Measurements from ENCODE around the gene SLC66A1. TPM values are rescaled to one million over a fixed set of nuclear protein-coding genes. Genes with fewer than 3 reads are reported as not detected.

Gene SLC66A1
- total and polyA plus RNA-seq, 2 of the 13 experiments (the other 11 are each of a cell fraction or from before 2014, with no cell fraction given): 15.4 to 18.9 TPM

DNA sequence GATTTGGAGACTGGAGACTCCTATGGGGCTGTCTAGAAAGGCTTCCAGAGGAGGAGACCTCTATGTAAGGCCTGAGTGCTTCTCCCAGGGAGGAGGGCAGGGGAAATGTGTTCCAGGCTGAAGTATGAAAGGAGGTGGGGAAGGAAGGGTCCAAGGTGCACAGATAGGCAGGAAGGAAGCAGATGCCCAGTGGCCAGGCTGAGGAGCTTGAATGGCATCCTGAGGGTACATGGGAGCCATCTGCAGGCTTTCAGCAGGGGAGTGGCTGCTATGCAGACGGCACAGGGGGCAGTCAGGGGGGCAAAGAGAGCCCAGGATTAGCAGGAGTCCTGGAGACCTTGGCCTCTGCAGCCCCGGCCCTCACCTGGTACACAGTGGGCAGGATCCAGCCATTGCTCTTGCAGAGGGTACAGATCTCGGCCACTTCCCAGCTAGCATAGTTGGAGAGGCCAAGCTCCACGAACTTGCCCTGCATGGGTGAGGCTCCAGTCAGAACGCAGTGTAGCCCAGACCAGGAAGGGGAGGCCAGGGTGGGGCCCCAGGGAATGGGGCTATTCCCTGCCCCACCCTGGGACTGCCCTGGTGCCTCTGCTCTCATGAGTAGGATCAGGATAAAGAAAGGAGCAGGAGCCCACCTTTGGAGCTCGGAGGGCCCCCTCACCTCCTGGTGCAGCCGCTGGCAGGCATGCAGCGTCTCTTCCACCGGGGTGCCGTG is 4.2 kb upstream of the SLC66A1 start:
- Histone ChIP-seq H3K36me3 (replicated peaks in 1 of 2; ENCODE audit: control insufficient read depth in 1 of 2, insufficient read depth in 2 of 2, low read length in 2 of 2) (peaks cover 15 to 59% of the 10 kb centered on the region in 2 experiments), H3K27me3 (ENCODE audit: control insufficient read depth in 1 of 2, insufficient read depth in 2 of 2, low read length in 2 of 2) (no peaks in the 10 kb centered on the region; a peak in 1 of 5 replicates), H3K27ac (ENCODE audit: extremely low read length, insufficient read depth, low read length) (no peak overlapping the region), H3K9ac (ENCODE audit: insufficient read depth, low read depth, low read length) (no peak overlapping the region), H3K4me3 (replicated peaks in 1 of 3; ENCODE audit: insufficient read depth in 1 of 3, low read depth in 2 of 3, low read length in 3 of 3) (no peak overlapping the region), H3K9me3 (ENCODE audit: low read length) (no peaks in the 10 kb centered on the region), H3K4me2 (ENCODE audit: low read depth, low read length) (no peak overlapping the region), H3K79me2 (ENCODE audit: insufficient read depth, low read length) (peaks cover 21% of the 10 kb centered on the region), H4K20me1 (ENCODE audit: insufficient read depth, low read length) (no peaks in the 10 kb centered on the region; the same call in 1 of the 2 replicates), H3K4me1 (ENCODE audit: insufficient read depth, low read length) (peaks cover 34% of the 10 kb centered on the region), H2AFZ (ENCODE audit: low read length) (no peak overlapping the region)
- 89% methylated on average over 5 of the region's 10 CpGs for WGBS (ENCODE audit: low lambda C conversion rate)
- FAIRE-seq (no peak), ATAC-seq (no peak), DNase-seq (ENCODE audit: low spot score) (no peak)
- in situ Hi-C loops (cut with HindIII; ENCODE audit: extremely low pct_ligation_motif_present, low pct_unique_long_range_greater_than_20kb) (no loop called here), intact Hi-C loops (cut with micrococcal nuclease; ENCODE audit: unreplicated experiment) (no loop called here)
- ChIA-PET CTCF (ENCODE audit: low intra/inter-chr PET ratio, low total read pairs) (no interaction called here), POLR2A (no interaction called here)
- BruUV-seq (replicated peaks): no TSS peak
- TF ChIP-seq ZNF256 (CRISPR knock-in tag; conservative IDR thresholded peaks at IDR 0.05) (no peak), DNMT3B (CRISPR knock-in tag; conservative IDR thresholded peaks at IDR 0.05) (no peak), ZFP36L1 (CRISPR knock-in tag; IDR thresholded peaks at IDR 0.05) (no peak), ZNF34 (CRISPR knock-in tag; IDR thresholded peaks at IDR 0.05; ENCODE audit: borderline replicate concordance) (no peak), KLF11 (CRISPR knock-in tag; IDR thresholded peaks at IDR 0.05) (no peak), POGZ (CRISPR knock-in tag; IDR thresholded peaks at IDR 0.05) (no peak), ZFAT (CRISPR knock-in tag; conservative IDR thresholded peaks at IDR 0.05) (no peak), ZNF253 (CRISPR knock-in tag; IDR thresholded peaks at IDR 0.05; ENCODE audit: borderline replicate concordance) (no peak), KDM1A (CRISPR knock-in tag; IDR thresholded peaks at IDR 0.05) (no peak), DMAP1 (CRISPR knock-in tag; IDR thresholded peaks at IDR 0.05) (no peak), ZNF496 (CRISPR knock-in tag; IDR thresholded peaks at IDR 0.05; ENCODE audit: insufficient replicate concordance) (no peak)
- TF ChIP-seq, protein P1, sequence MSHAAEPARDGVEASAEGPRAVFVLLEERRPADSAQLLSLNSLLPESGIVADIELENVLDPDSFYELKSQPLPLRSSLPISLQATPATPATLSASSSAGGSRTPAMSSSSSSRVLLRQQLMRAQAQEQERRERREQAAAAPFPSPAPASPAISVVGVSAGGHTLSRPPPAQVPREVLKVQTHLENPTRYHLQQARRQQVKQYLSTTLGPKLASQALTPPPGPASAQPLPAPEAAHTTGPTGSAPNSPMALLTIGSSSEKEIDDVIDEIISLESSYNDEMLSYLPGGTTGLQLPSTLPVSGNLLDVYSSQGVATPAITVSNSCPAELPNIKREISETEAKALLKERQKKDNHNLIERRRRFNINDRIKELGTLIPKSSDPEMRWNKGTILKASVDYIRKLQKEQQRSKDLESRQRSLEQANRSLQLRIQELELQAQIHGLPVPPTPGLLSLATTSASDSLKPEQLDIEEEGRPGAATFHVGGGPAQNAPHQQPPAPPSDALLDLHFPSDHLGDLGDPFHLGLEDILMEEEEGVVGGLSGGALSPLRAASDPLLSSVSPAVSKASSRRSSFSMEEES (CRISPR knock-in tag; IDR thresholded peaks at IDR 0.05): no peak
- TF ChIP-seq, protein P2, sequence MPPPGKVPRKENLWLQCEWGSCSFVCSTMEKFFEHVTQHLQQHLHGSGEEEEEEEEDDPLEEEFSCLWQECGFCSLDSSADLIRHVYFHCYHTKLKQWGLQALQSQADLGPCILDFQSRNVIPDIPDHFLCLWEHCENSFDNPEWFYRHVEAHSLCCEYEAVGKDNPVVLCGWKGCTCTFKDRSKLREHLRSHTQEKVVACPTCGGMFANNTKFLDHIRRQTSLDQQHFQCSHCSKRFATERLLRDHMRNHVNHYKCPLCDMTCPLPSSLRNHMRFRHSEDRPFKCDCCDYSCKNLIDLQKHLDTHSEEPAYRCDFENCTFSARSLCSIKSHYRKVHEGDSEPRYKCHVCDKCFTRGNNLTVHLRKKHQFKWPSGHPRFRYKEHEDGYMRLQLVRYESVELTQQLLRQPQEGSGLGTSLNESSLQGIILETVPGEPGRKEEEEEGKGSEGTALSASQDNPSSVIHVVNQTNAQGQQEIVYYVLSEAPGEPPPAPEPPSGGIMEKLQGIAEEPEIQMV (CRISPR knock-in tag; IDR thresholded peaks at IDR 0.05; ENCODE audit: low read depth): no peak

All from HepG2 (cell line).